GM12878 (cell line): ENCODE measurements around the gene PSPC1. TPM values are rescaled to one million over a fixed set of nuclear protein-coding genes. Genes with fewer than 3 reads are reported as not detected.

ENCODE experiments used
- ATAC-seq: fragments of 200-7000 bp; cut with Tn5 transposase; 3 replicates; pipeline ENCODE4 v1.9.1; 2020; ENCODE audit warnings: mild to moderate bottlenecking, moderate library complexity
- BruUV-seq: library from RNA; stranded (reverse); fragments of 400-500 nt; replicated peaks from 2 replicates; lab custom pipeline; 2021; lab: Mats Ljungman, UMichigan
- CTCF ChIA-PET: fragments of 300-600 bp; sonication (Branson Sonifier 250); formaldehyde crosslinking; extraction: SDS; loops from one replicate; lab custom pipeline; 2021; ENCODE audit warnings: inconsistent platforms; lab: Yijun Ruan, JAX
- POLR2A ChIA-PET: fragments of 350-600 bp; formaldehyde crosslinking; extraction: SDS; loops from one replicate; lab custom pipeline; 2021; ENCODE audit warnings: inconsistent platforms; lab: Charles Lee
- RAD21 ChIA-PET: fragments of 300-600 bp; sonication (Branson Sonifier 250); formaldehyde crosslinking; loops from one replicate; lab custom pipeline; 2023; ENCODE audit warnings: antibody characterized with exemption; ENCODE audit not compliant: unreplicated experiment; lab: Charles Lee
- SMC1A ChIA-PET: fragments of 300-600 bp; sonication (Branson Sonifier 250); formaldehyde crosslinking; loops from one replicate; lab custom pipeline; 2023; ENCODE audit not compliant: unreplicated experiment, uncharacterized antibody; lab: Charles Lee
- DNase-seq: peaks from one replicate; pipeline ENCODE4 v3.0.0-alpha.2; 2011; ENCODE audit warnings: low read depth, low spot score
- FAIRE-seq: peaks from 3 replicates; lab custom pipeline; 2011; peaks lifted over from hg19 to GRCh38; lab: Jason Lieb, UNC
- H2AFZ ChIP-seq: 2 replicates; pipeline ENCODE4 v1.6.0; 2011; ENCODE audit warnings: low read depth, low read length, control low read depth; ENCODE audit not compliant: control insufficient read depth
- H3K27ac ChIP-seq: 2 replicates; pipeline ENCODE4 v1.5.1; 2011; ENCODE audit warnings: control low read depth; ENCODE audit not compliant: control insufficient read depth, insufficient read depth
- H3K27me3 ChIP-seq, 2 experiments: replicated peaks in 1 of 2; 2 replicates each; pipeline versions ENCODE4 v1.6.0 to v1.6.1; 2011; ENCODE audit warnings: low read length in 1 of 2; ENCODE audit not compliant: control insufficient read depth in 2 of 2, insufficient read depth in 2 of 2
- H3K36me3 ChIP-seq, 2 experiments: 2 replicates each; pipeline ENCODE4 v1.5.1; 2011; ENCODE audit warnings: low read length in 1 of 2; ENCODE audit not compliant: control insufficient read depth in 2 of 2, insufficient read depth in 2 of 2
- H3K4me1 ChIP-seq: 2 replicates; pipeline ENCODE4 v1.6.1; 2011; ENCODE audit warnings: mild to moderate bottlenecking, low read length, moderate library complexity, mixed read lengths; ENCODE audit not compliant: control insufficient read depth, insufficient read depth
- H3K4me2 ChIP-seq: 2 replicates; pipeline ENCODE4 v1.6.0; 2011; ENCODE audit warnings: control low read depth; ENCODE audit not compliant: control insufficient read depth, insufficient read depth
- H3K4me3 ChIP-seq: fragments of 200-600 bp; sonication (generic); 2 replicates; pipeline ENCODE4 v1.5.1; 2016
- H3K79me2 ChIP-seq: 2 replicates; pipeline ENCODE4 v1.6.0; 2011; ENCODE audit warnings: low read length; ENCODE audit not compliant: control insufficient read depth, insufficient read depth
- H3K9ac ChIP-seq: 2 replicates; pipeline ENCODE4 v1.8.0; 2011; ENCODE audit warnings: low read length, control low read depth, mixed read lengths; ENCODE audit not compliant: control insufficient read depth, insufficient read depth
- H3K9me3 ChIP-seq: replicated peaks from 3 replicates; pipeline ENCODE4 v1.5.1; 2011; ENCODE audit warnings: mild to moderate bottlenecking, low read length; ENCODE audit not compliant: control insufficient read depth, insufficient read depth
- H4K20me1 ChIP-seq: 2 replicates; pipeline ENCODE4 v1.6.0; 2011; ENCODE audit not compliant: control insufficient read depth, insufficient read depth
- ASH2L ChIP-seq: fragments of 300-600, 200-600 bp; sonication (generic); IDR thresholded peaks from 2 replicates; pipeline ENCODE4 v1.6.1; 2017; ENCODE audit warnings: low read depth, mild to moderate bottlenecking, borderline replicate concordance
- E2F4 ChIP-seq: IDR thresholded peaks from 2 replicates; pipeline ENCODE4 v1.6.1; 2012; ENCODE audit warnings: low read depth, low read length, improper control_type of control experiment
- LARP7 ChIP-seq: fragments of 450-650 bp; IDR thresholded peaks from 2 replicates; pipeline ENCODE4 v1.6.1; 2017; ENCODE audit warnings: mild to moderate bottlenecking
- PAX8 ChIP-seq: fragments of 450-650 bp; IDR thresholded peaks from 2 replicates; pipeline ENCODE4 v1.6.1; 2017; ENCODE audit warnings: mild to moderate bottlenecking, moderate library complexity
- WGBS: methylation state at CpG from one replicate; pipeline ENCODE4 v1.1.6; 2016; ENCODE audit warnings: low lambda C conversion rate; ENCODE audit not compliant: insufficient replicate concordance, insufficient coverage; ENCODE audit errors: missing lambda C conversion rate; 5-methylcytosine and 5-hydroxymethylcytosine counted together
- in situ Hi-C: fragments of 300-500 bp; cut with MboI; formaldehyde crosslinking; loops from 9 replicates; pipeline ENCODE4 v1.14.3; 2018; ENCODE audit warnings: mixed read lengths
- intact Hi-C: fragments of 100-400 bp; cut with micrococcal nuclease; formaldehyde crosslinking; loops from one replicate; pipeline ENCODE4 v1.14.2; 2022; ENCODE audit not compliant: unreplicated experiment
- polyA plus RNA-seq, 11 experiments: library from polyadenylated mRNA; depleted of rRNA in 4 of 11; unstranded in 6 of 11; stranded (reverse) in 5 of 11; fragments of >200 nt; fragmentation: Nextera tagmentation in 4 of 11; fragmentation: Illumina TruSeq in 1 of 11; extraction: Ambion mirVana in 4 of 11; extraction: Trizol in 1 of 11; gene quantifications; 1 replicate in 1 of 11; 2 replicates in 10 of 11; pipeline versions ENCODE4 v1.2.1 to v1.2.3, GENCODE V29; 2011 to 2016; ENCODE audit warnings: inconsistent platforms in 2 of 11, missing spikeins in 2 of 11, low read depth in 1 of 11
- total RNA-seq, 4 experiments: library from RNA; depleted of rRNA in 3 of 4; stranded (reverse); fragments of >200 nt in 3 of 4; fragmentation: Illumina TruSeq in 1 of 4; extraction: Trizol in 1 of 4; gene quantifications; 2 replicates each; pipeline versions ENCODE4 v1.2.1 to v1.2.3, GENCODE V29; 2013 to 2021

Gene PSPC1
- total and polyA plus RNA-seq, 10 of the 15 experiments (the other 5 are each of a cell fraction or from before 2014, with no cell fraction given): 17.7 to 76.3 (median 66.8) TPM

GRCh38 chr13:19791953-19792537, 9.3 kb upstream of the PSPC1 start:
- no peak for DNase-seq
- no TSS peak for BruUV-seq
- in situ Hi-C loops: no loop called here
- ChIA-PET RAD21 (no interaction called here), POLR2A (no interaction called here)
- TF ChIP-seq E2F4: no peak
- no peak for TF ChIP-seq LARP7
- TF ChIP-seq PAX8: no peak
- TF ChIP-seq ASH2L: no peak
- TF ChIP-seq, all 136 proteins: peak for 0
- Histone ChIP-seq H3K9ac (no peak overlapping the region), H3K27ac (no peak overlapping the region), H3K27me3 (no peaks in the 10 kb centered on the region), H4K20me1 (no peaks in the 10 kb centered on the region), H3K36me3 (no peaks in the 10 kb centered on the region), H3K4me2 (no peak overlapping the region), H3K4me1 (no peaks in the 10 kb centered on the region), H3K9me3 (no peaks in the 10 kb centered on the region), H3K4me3 (no peak overlapping the region), H2AFZ (no peak overlapping the region), H3K79me2 (no peaks in the 10 kb centered on the region)
- ChIA-PET SMC1A (interaction anchor here (0.8 kb wide), 1 partner anchor 11 kb away, joined by 3 read pairs; no protein-coding TSS in a partner anchor), CTCF (no interaction called here)
- ATAC-seq (no peak), FAIRE-seq (no peak)
- WGBS: 97% methylated on average over 4 of the region's 7 CpGs
- intact Hi-C loops: no loop called here
